CD4-positive, CD25-positive, alpha-beta regulatory T cell (primary cell): ENCODE measurements around the gene SLC6A19. TPM values are rescaled to one million over a fixed set of nuclear protein-coding genes. Genes with fewer than 3 reads are reported as not detected.
"Not testable (repeated sequence)": the region's sequence is repeated elsewhere in the genome, so short reads cannot be mapped to it uniquely, and the experiment has no call there.

Experiments used
- ATAC-seq, 2 donors: fragments of 150-1000 bp; cut with Tn5 transposase; one replicate each; pipeline ENCODE4 v1.10.0; 2021; ENCODE audit warnings: low read depth in 2 of 2, moderate number of reproducible peaks in 2 of 2, moderate library complexity in 1 of 2
- DNase-seq, 3 donors: peaks; one replicate each; pipeline versions ENCODE4 v3.0.0 to v3.0.0-alpha.2; 2012 to 2022; ENCODE audit warnings: mixed read lengths in 1 of 3
- H3K27ac ChIP-seq: one replicate; pipeline ENCODE4 v1.7.0; 2013; ENCODE audit warnings: mild to moderate bottlenecking, low read length; ENCODE audit not compliant: insufficient read depth, poor library complexity, severe bottlenecking
- H3K27me3 ChIP-seq: one replicate; pipeline ENCODE4 v1.7.0; 2013; ENCODE audit warnings: low read length; ENCODE audit not compliant: control insufficient read depth, insufficient read depth
- H3K36me3 ChIP-seq: one replicate; pipeline ENCODE4 v1.7.0; 2013; ENCODE audit warnings: mild to moderate bottlenecking, low read length, moderate library complexity; ENCODE audit not compliant: control insufficient read depth, insufficient read depth
- H3K4me1 ChIP-seq: 2 replicates; pipeline ENCODE4 v1.7.0; 2013; ENCODE audit warnings: mild to moderate bottlenecking, low read length; ENCODE audit not compliant: insufficient read depth, control insufficient read depth, poor library complexity, severe bottlenecking
- H3K4me3 ChIP-seq: one replicate; pipeline ENCODE4 v1.7.0; 2013; ENCODE audit warnings: low read depth, mild to moderate bottlenecking, low read length, moderate library complexity
- H3K9me3 ChIP-seq, 2 experiments: 1 replicate in 1 of 2; 2 replicates in 1 of 2; pipeline ENCODE4 v1.7.0; 2013; ENCODE audit warnings: low read length in 2 of 2, mild to moderate bottlenecking in 1 of 2, moderate library complexity in 1 of 2; ENCODE audit not compliant: control insufficient read depth in 2 of 2
- H3K27ac Mint-ChIP-seq, 3 donors: one replicate each; pipeline ENCODE4 v1.8.0; 2020 to 2022; ENCODE audit warnings: mild to moderate bottlenecking in 3 of 3, mixed read lengths in 3 of 3, moderate library complexity in 2 of 3
- H3K27me3 Mint-ChIP-seq: one replicate; pipeline ENCODE4 v1.8.0; 2022; ENCODE audit warnings: mild to moderate bottlenecking, mixed read lengths
- H3K36me3 Mint-ChIP-seq: one replicate; pipeline ENCODE4 v1.8.0; 2020; ENCODE audit warnings: mixed read lengths
- H3K4me1 Mint-ChIP-seq, 4 donors: one replicate each; pipeline ENCODE4 v1.8.0; 2020 to 2022; ENCODE audit warnings: mixed read lengths in 4 of 4, mild to moderate bottlenecking in 1 of 4
- H3K4me3 Mint-ChIP-seq, 4 donors: one replicate each; pipeline ENCODE4 v1.8.0; 2020 to 2022; ENCODE audit warnings: mild to moderate bottlenecking in 4 of 4, mixed read lengths in 4 of 4, moderate library complexity in 3 of 4
- H3K9me3 Mint-ChIP-seq, 7 donors: one replicate each; pipeline ENCODE4 v1.8.0; 2020 to 2022; ENCODE audit warnings: mixed read lengths in 7 of 7, mild to moderate bottlenecking in 3 of 7, moderate library complexity in 2 of 7
- polyA plus RNA-seq, 4 donors: library from polyadenylated mRNA; unstranded; fragments of 300-500 nt; fragmentation: Illumina TruSeq; gene quantifications; one replicate each; pipeline ENCODE4 v1.2.3, GENCODE V29; 2021
- total RNA-seq: library from RNA; stranded (reverse); gene quantifications from one replicate; pipeline ENCODE4 v1.2.3, GENCODE V29; 2022

SLC6A19 gene
- total and polyA plus RNA-seq, 5 donors from 2014 or later = not detected

DNA sequence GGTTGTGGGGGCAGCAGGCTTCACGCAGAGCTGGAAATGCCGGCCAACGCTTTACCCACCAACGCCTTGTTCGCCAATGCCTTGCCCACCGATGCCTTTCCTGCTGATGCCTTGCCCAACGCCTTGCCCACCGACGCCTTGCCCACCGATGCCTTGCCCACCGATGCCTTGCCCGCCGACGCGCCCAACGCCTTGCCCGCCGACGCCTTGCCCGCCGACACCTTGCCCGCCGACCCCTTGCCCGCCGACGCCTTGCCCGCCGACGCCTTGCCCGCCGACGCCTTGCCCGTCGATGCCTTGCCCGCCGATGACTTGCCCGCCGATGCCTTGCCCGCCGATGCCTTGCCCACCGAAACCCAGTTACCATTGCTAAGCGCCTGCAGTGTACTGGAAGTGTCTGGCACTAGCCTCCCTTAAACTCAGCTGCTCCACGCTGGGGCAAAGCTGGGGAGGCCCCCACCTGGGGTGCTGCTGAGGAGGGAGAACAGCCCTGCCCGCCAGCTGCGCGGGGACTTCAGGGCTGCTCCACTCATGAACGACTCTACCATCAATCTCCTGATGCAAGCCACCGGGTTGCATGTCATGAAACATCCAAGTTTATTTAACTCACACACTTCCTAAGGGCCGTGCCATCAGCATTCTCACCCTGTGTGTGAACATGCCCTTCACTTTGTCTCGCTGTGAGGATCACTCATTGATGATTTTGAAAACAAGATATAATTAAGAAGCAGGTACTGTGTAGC lies 25.6 kb downstream of the SLC6A19 start:
- no peak for DNase-seq
- no peaks in the 10 kb centered on the region for H3K9me3 Mint-ChIP-seq
- no peaks in the 10 kb centered on the region for H3K4me1 ChIP-seq
- ATAC-seq = no peak
- no peak overlapping the region for H3K27ac ChIP-seq
- H3K9me3 ChIP-seq = no peaks in the 10 kb centered on the region
- no peak overlapping the region for H3K27ac Mint-ChIP-seq
- H3K27me3 ChIP-seq = no peaks in the 10 kb centered on the region
- peaks cover 19% of the 10 kb centered on the region for H3K27me3 Mint-ChIP-seq
- H3K4me3 Mint-ChIP-seq = no peak overlapping the region
- H3K36me3 ChIP-seq = no peaks in the 10 kb centered on the region
- H3K4me1 Mint-ChIP-seq = peaks cover 0 to 9% (median 0%) of the 10 kb centered on the region in 4 donors
- no peak overlapping the region for H3K4me3 ChIP-seq
- no peaks in the 10 kb centered on the region for H3K36me3 Mint-ChIP-seq

DNA sequence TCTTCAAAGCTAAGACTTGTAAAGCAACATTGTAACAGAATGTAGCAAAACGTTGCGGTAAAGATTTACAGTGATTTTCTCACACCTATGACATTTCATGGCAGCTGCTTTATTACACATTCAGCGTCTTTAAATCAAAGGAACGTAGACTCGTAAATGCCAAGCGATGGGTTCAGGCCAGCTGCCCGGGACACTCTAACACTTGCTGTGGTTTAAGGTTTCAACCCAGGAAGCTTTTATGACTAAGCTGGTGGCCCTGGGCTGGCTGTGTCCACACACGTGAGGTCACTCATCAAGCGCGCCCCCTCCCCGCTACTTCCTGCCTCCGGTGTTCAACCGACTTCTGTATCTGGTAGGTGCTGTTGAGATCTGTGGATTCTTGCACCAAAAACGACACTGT lies 26.3 kb downstream of the SLC6A19 start:
- peak in 1 of 3 donors; percentile 30 for DNase-seq
- peak overlapping the region in 1 of 4 donors; percentile 31 for H3K4me3 Mint-ChIP-seq

DNA sequence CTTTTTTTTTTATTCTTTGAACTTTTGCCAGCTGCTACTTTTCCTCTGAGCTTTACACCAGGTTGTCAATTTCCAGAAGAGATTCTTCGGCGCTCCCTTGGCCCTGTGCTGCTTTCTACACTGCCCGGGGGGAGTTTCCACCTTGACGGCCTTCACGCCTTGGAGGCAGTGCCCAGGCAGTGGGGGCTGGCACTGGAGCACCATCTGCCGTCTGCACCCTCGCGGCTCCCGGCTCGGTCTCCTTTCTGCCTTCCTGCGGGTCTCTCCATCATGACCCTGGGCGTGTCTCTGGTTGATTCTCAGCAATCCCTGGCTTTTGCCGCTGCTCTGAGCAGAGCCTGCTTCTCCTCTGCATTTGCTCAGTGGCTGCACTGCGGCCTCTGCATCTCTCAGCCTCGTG lies 26.7 kb downstream of the SLC6A19 start:
- H3K9me3 ChIP-seq = no peaks in the 10 kb centered on the region
- Mint-ChIP-seq H3K4me1 (peaks cover 0 to 9% (median 0%) of the 10 kb centered on the region in 4 donors), H3K36me3 (no peaks in the 10 kb centered on the region), H3K9me3 (no peaks in the 10 kb centered on the region), H3K4me3 (peak overlapping the region in 1 of 4 donors; percentile 31), H3K27me3 (peaks cover 19% of the 10 kb centered on the region), H3K27ac (no peak overlapping the region)
- H3K27me3 ChIP-seq = no peaks in the 10 kb centered on the region
- no peaks in the 10 kb centered on the region for H3K36me3 ChIP-seq
- H3K27ac ChIP-seq = no peak overlapping the region
- no peaks in the 10 kb centered on the region for H3K4me1 ChIP-seq
- ATAC-seq (no peak), DNase-seq (no peak)
- no peak overlapping the region for H3K4me3 ChIP-seq

More for the DNA sequence above, 26.3 kb downstream of the SLC6A19 start:
- no peak for ATAC-seq
- no peaks in the 10 kb centered on the region for H3K9me3 ChIP-seq
- no peak overlapping the region for H3K4me3 ChIP-seq
- Mint-ChIP-seq H3K36me3 (no peaks in the 10 kb centered on the region), H3K27ac (no peak overlapping the region), H3K27me3 (peaks cover 19% of the 10 kb centered on the region), H3K9me3 (no peaks in the 10 kb centered on the region), H3K4me1 (peaks cover 0 to 9% (median 0%) of the 10 kb centered on the region in 4 donors)
- no peak overlapping the region for H3K27ac ChIP-seq
- no peaks in the 10 kb centered on the region for H3K27me3 ChIP-seq
- no peaks in the 10 kb centered on the region for H3K36me3 ChIP-seq
- H3K4me1 ChIP-seq = no peaks in the 10 kb centered on the region

DNA sequence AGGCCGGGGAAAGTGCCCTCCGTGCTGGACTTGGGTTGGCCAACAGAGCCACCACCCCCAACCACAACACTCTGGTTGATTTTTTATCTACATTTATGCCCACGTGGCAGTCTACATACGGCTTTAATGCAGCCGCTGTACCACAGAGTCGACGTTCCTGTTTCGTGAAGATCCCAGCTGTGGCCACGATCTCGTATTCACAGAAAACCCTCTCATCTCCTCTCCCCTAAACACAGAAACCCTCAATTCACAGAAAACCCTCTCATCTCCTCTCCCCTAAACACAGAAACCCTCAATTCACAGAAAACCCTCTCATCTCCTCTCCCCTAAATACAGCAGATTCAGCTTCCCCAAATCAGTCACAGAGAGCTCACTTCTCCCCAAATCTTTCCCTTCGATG lies 27.6 kb downstream of the SLC6A19 start:
- not testable (repeated sequence) for H3K36me3 Mint-ChIP-seq, H3K27ac ChIP-seq, H3K4me3 ChIP-seq, H3K27me3 ChIP-seq, H3K9me3 Mint-ChIP-seq, ATAC-seq, H3K4me1 ChIP-seq, H3K4me3 Mint-ChIP-seq, H3K4me1 Mint-ChIP-seq, H3K9me3 ChIP-seq, H3K36me3 ChIP-seq
- peaks cover 19% of the 10 kb centered on the region for H3K27me3 Mint-ChIP-seq
- DNase-seq = peak in 1 of 3 donors; percentile 61
- H3K27ac Mint-ChIP-seq = peak overlapping the region in 1 of 3 donors; percentile 84

DNA sequence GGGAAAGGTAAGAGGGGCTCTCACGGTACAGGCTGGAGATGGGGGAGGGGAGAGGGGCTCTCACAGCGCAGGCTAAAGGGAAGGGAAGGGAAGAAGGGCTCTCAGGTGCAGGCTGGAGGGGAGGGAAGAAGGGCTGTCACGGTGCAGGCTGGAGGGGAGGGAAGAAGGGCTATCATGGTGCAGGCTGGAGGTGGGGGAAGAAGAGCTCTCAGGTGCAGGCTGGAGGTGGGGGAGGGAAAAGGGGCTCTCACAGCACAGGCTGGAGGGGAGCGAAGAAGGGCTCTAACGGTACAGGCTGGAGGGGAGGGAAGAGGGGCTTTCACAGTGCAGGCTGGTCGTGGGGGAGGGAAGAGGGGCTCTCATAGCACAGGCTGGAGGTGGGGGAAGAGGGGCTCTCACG lies 28.4 kb downstream of the SLC6A19 start:
- no peaks in the 10 kb centered on the region for H3K36me3 ChIP-seq
- no peaks in the 10 kb centered on the region for H3K9me3 ChIP-seq
- H3K4me3 Mint-ChIP-seq = no peak overlapping the region
- no peaks in the 10 kb centered on the region for H3K4me1 ChIP-seq
- H3K36me3 Mint-ChIP-seq = no peaks in the 10 kb centered on the region
- peaks cover 0 to 9% (median 0%) of the 10 kb centered on the region in 4 donors for H3K4me1 Mint-ChIP-seq
- no peak for ATAC-seq
- H3K27ac ChIP-seq = no peak overlapping the region
- no peak overlapping the region for H3K27ac Mint-ChIP-seq
- H3K4me3 ChIP-seq = no peak overlapping the region
- no peaks in the 10 kb centered on the region for H3K9me3 Mint-ChIP-seq
- H3K27me3 ChIP-seq = no peaks in the 10 kb centered on the region
- DNase-seq = no peak
- H3K27me3 Mint-ChIP-seq = peaks cover 19% of the 10 kb centered on the region

DNA sequence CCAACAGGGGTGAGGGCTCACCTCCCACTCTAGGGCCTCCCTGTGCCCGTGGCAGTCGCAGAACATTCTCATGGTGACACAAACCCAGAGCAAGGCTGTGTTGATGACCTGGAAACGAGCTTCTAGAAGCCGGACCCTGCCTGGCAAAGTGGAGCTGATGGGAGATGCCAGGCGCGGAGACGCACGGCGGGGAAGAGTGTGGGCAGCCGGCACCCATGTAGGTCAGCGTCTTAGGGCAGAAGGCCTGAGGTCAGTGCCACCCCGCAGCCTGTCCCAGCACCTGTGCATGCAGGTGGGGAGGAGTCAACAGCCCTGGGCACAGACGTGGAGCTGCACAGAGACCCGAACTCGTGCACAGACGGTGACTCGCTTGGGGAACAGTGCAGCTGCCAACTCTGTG lies 29.2 kb downstream of the SLC6A19 start:
- Histone ChIP-seq H3K4me1 (no peaks in the 10 kb centered on the region), H3K9me3 (peaks cover 0 to under 1% of the 10 kb centered on the region in 2 experiments), H3K4me3 (no peak overlapping the region), H3K36me3 (no peaks in the 10 kb centered on the region), H3K27me3 (no peaks in the 10 kb centered on the region), H3K27ac (no peak overlapping the region)
- Mint-ChIP-seq H3K9me3 (peaks cover 0 to 1% (median 0%) of the 10 kb centered on the region in 7 donors), H3K27ac (no peak overlapping the region), H3K4me1 (peaks cover 0 to 9% (median 0%) of the 10 kb centered on the region in 4 donors), H3K4me3 (no peak overlapping the region), H3K27me3 (peaks cover 19% of the 10 kb centered on the region), H3K36me3 (no peaks in the 10 kb centered on the region)
- ATAC-seq = no peak
- no peak for DNase-seq

DNA sequence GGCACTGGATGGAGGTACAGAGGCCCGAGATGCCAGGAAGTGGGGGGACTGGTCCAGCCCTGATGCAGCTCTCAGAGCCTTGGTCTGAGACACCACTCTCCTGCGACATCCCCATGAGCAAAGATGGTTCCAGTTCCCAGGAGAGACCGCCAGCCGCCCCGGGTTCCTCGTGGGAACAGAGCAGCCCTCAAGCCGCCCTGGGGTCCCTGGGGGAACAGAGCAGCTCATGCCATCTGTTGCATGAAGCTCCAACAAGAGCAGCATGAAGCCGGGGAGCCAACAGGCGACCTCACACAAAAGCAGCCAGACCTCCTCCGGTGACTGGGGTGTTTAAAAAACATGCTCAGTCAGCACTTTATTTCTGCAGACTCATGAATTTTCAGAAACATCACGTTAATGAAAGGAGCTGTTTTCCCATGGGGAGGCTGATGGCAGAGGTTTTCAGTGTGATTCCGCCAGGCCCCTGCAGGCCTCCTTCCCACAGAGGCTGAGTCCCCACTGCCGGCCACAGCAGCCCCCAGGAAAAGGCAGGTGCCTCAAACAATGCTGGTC lies 30.0 kb downstream of the SLC6A19 start:
- Histone ChIP-seq H3K4me1 (no peaks in the 10 kb centered on the region), H3K9me3 (peaks cover 4 to 9% of the 10 kb centered on the region in 2 experiments), H3K27ac (no peak overlapping the region), H3K36me3 (no peaks in the 10 kb centered on the region), H3K27me3 (no peaks in the 10 kb centered on the region), H3K4me3 (no peak overlapping the region)
- H3K9me3 Mint-ChIP-seq = peaks cover 0 to 9% (median 2%) of the 10 kb centered on the region in 7 donors
- ATAC-seq (no peak), DNase-seq (no peak)
- H3K27me3 Mint-ChIP-seq = peaks cover 19% of the 10 kb centered on the region
- no peaks in the 10 kb centered on the region for H3K36me3 Mint-ChIP-seq
- no peak overlapping the region for H3K4me3 Mint-ChIP-seq
- peaks cover 0 to 9% (median 0%) of the 10 kb centered on the region in 4 donors for H3K4me1 Mint-ChIP-seq
- no peak overlapping the region for H3K27ac Mint-ChIP-seq

DNA sequence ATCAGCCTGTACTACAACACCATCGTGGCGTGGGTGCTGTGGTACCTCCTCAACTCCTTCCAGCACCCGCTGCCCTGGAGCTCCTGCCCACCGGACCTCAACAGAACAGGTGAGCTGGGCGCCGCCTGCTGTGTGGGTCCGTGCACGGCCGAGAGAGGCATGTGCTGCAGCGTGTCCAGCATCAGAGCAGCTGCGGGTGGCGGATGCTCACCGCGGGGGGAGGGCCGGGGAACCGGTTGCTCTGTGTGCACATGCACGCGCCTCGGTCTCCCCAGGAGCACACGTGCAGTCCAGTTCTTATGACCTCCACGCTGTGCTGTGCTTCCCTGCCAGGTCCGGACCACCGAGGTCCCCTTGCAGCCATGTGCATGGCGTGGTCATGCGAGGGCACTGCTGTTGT lies 31.4 kb downstream of the SLC6A19 start:
- no peak overlapping the region for H3K4me3 ChIP-seq
- H3K36me3 ChIP-seq = no peaks in the 10 kb centered on the region
- no peak overlapping the region for H3K27ac ChIP-seq
- Mint-ChIP-seq H3K4me1 (peaks cover 0 to 7% (median 0%) of the 10 kb centered on the region in 4 donors), H3K9me3 (peaks cover 0 to 12% (median 4%) of the 10 kb centered on the region in 7 donors), H3K36me3 (no peaks in the 10 kb centered on the region), H3K27ac (no peak overlapping the region), H3K27me3 (peaks cover 16% of the 10 kb centered on the region), H3K4me3 (no peak overlapping the region)
- ATAC-seq = no peak
- no peaks in the 10 kb centered on the region for H3K4me1 ChIP-seq
- H3K9me3 ChIP-seq = peaks cover 4 to 12% of the 10 kb centered on the region in 2 experiments
- no peaks in the 10 kb centered on the region for H3K27me3 ChIP-seq
- DNase-seq = no peak
